Limb (tissue), 2 donors: Measurements from ENCODE around the gene ANKS4B.
"Not testable (repeated sequence)": the region's sequence is repeated elsewhere in the genome, so short reads cannot be mapped to it uniquely, and the experiment has no call there.

Source experiments
- DNase-seq, 2 donors: peaks; one replicate each; pipeline ENCODE4 v3.0.0-alpha.2; 2016; ENCODE audit errors: extremely low spot score in 2 of 2

The ANKS4B gene

GRCh38 chr16:21233521-21234150 lies at the start of gene ANKS4B:
Gene ANKS4B, plus strand, starts transcription at chr16:21233699. Its CDS starts 39 bp downstream, at chr16:21233738.
- no peak for DNase-seq

GRCh38 chr16:21183995-21184394 lies 49.5 kb upstream of the ANKS4B start:
- DNase-seq = no peak

GRCh38 chr16:21184834-21185233 lies 48.7 kb upstream of the ANKS4B start:
- no peak for DNase-seq

GRCh38 chr16:21185659-21186325 lies 47.7 kb upstream of the ANKS4B start:
- DNase-seq = no peak

GRCh38 chr16:21186326-21186691 lies 47.2 kb upstream of the ANKS4B start:
- no peak for DNase-seq

GRCh38 chr16:21189311-21189710 lies 44.2 kb upstream of the ANKS4B start:
- no peak for DNase-seq

GRCh38 chr16:21190013-21190412 lies 43.5 kb upstream of the ANKS4B start:
- DNase-seq = no peak

- no peak for DNase-seq
These were observed 42.9 kb upstream of the ANKS4B start for GRCh38 chr16:21190599-21190998.

- no peak for DNase-seq
These were observed 40.5 kb upstream of the ANKS4B start for GRCh38 chr16:21192991-21193390.

GRCh38 chr16:21194771-21195301 lies 38.7 kb upstream of the ANKS4B start:
- peak in 1 of 2 donors; percentile 29 for DNase-seq

- not testable (repeated sequence) for DNase-seq
These were observed 38.2 kb upstream of the ANKS4B start for GRCh38 chr16:21195330-21195729.

GRCh38 chr16:21197112-21197511 lies 36.4 kb upstream of the ANKS4B start:
- DNase-seq = no peak

GRCh38 chr16:21197621-21198020 lies 35.9 kb upstream of the ANKS4B start:
- DNase-seq = no peak

GRCh38 chr16:21199607-21200218 lies 33.8 kb upstream of the ANKS4B start:
- DNase-seq = no peak

GRCh38 chr16:21203155-21203797 lies 30.2 kb upstream of the ANKS4B start:
- no peak for DNase-seq

GRCh38 chr16:21205303-21205702 lies 28.2 kb upstream of the ANKS4B start:
- DNase-seq = no peak

- DNase-seq = no peak
These were observed 26.9 kb upstream of the ANKS4B start for GRCh38 chr16:21206550-21206949.

GRCh38 chr16:21208446-21209230 lies 24.9 kb upstream of the ANKS4B start:
- no peak for DNase-seq

- no peak for DNase-seq
These were observed 22.0 kb upstream of the ANKS4B start, which contains the start of gene ZP2 for GRCh38 chr16:21211486-21211885. Gene ZP2, minus strand, starts transcription at chr16:21211574. Its CDS starts 27 bp downstream, at chr16:21211547.

GRCh38 chr16:21214086-21214485 lies 19.4 kb upstream of the ANKS4B start:
- DNase-seq = no peak

GRCh38 chr16:21217121-21217520 lies 16.4 kb upstream of the ANKS4B start:
- no peak for DNase-seq
